ENCODE measurements around the gene UCK2. TPM values are rescaled to one million over a fixed set of nuclear protein-coding genes. Genes with fewer than 3 reads are reported as not detected.

UCK2 gene
- total RNA-seq, 1 donor from 2014 or later: 8.1 TPM

- ATAC-seq (no peak), DNase-seq (ENCODE audit: low spot score) (no peak)
Observed at GRCh38 chr1:165877411-165877810, 50.0 kb downstream of the UCK2 start.

GRCh38 chr1:165877940-165878556 is 50.6 kb downstream of the UCK2 start:
- no peak for ATAC-seq
- DNase-seq (ENCODE audit: low spot score): no peak

- ATAC-seq (peak; percentile 79), DNase-seq (ENCODE audit: low spot score) (no peak)
Observed at GRCh38 chr1:165879946-165880345, 52.5 kb downstream of the UCK2 start.

- no peak for ATAC-seq
- no peak for DNase-seq (ENCODE audit: low spot score)
Observed at GRCh38 chr1:165880993-165881392, 53.6 kb downstream of the UCK2 start.

GRCh38 chr1:165882168-165882837 is 54.9 kb downstream of the UCK2 start:
- ATAC-seq: no peak
- no peak for DNase-seq (ENCODE audit: low spot score)

- DNase-seq (ENCODE audit: low spot score): no peak
- no peak for ATAC-seq
Observed at GRCh38 chr1:165883056-165883455, 55.6 kb downstream of the UCK2 start.

GRCh38 chr1:165884009-165884689 is 56.7 kb downstream of the UCK2 start:
- ATAC-seq (no peak), DNase-seq (ENCODE audit: low spot score) (no peak)

- ATAC-seq: peak; percentile 31
- DNase-seq (ENCODE audit: low spot score): no peak
Observed at GRCh38 chr1:165884690-165885304, 57.4 kb downstream of the UCK2 start.

GRCh38 chr1:165885305-165885694 is 57.9 kb downstream of the UCK2 start:
- ATAC-seq (peak; percentile 52), DNase-seq (ENCODE audit: low spot score) (no peak)

GRCh38 chr1:165886193-165886592 is 58.8 kb downstream of the UCK2 start:
- ATAC-seq (no peak), DNase-seq (ENCODE audit: low spot score) (no peak)

GRCh38 chr1:165886983-165887382 is 59.6 kb downstream of the UCK2 start:
- ATAC-seq (no peak), DNase-seq (ENCODE audit: low spot score) (no peak)

GRCh38 chr1:165887877-165888551 is 60.6 kb downstream of the UCK2 start:
- ATAC-seq: peak; percentile 64
- DNase-seq (ENCODE audit: low spot score): peak; percentile 63

GRCh38 chr1:165888552-165888920 is 61.1 kb downstream of the UCK2 start:
- no peak for ATAC-seq
- no peak for DNase-seq (ENCODE audit: low spot score)

GRCh38 chr1:165890684-165891083 is 63.3 kb downstream of the UCK2 start:
- DNase-seq (ENCODE audit: low spot score): peak; percentile 69
- peak; percentile 82 for ATAC-seq

- no peak for ATAC-seq
Observed at GRCh38 chr1:165891111-165891860, 63.9 kb downstream of the UCK2 start.

GRCh38 chr1:165892935-165893334 is 65.5 kb downstream of the UCK2 start:
- DNase-seq (ENCODE audit: low spot score): no peak
- no peak for ATAC-seq

More at GRCh38 chr1:165891111-165891860, 63.9 kb downstream of the UCK2 start:
- no peak for DNase-seq (ENCODE audit: low spot score)

GRCh38 chr1:165893507-165893906 is 66.1 kb downstream of the UCK2 start:
- ATAC-seq (no peak), DNase-seq (ENCODE audit: low spot score) (no peak)

- no peak for DNase-seq (ENCODE audit: low spot score)
- no peak for ATAC-seq
Observed at GRCh38 chr1:165894591-165894990, 67.2 kb downstream of the UCK2 start.

- no peak for DNase-seq (ENCODE audit: low spot score)
- ATAC-seq: no peak
Observed at GRCh38 chr1:165895451-165895871, 68.0 kb downstream of the UCK2 start.

- ATAC-seq: no peak
- DNase-seq (ENCODE audit: low spot score): no peak
Observed at GRCh38 chr1:165896277-165896676, 68.9 kb downstream of the UCK2 start.
